Endothelial cell of umbilical vein (primary cell): ENCODE measurements around the gene SLC38A8. TPM values are rescaled to one million over a fixed set of nuclear protein-coding genes. Genes with fewer than 3 reads are reported as not detected.

Experiments used
- BruUV-seq: library from RNA; stranded (reverse); fragments of 400-500 nt; replicated peaks from 2 replicates; lab custom pipeline; 2021; lab: Mats Ljungman, UMichigan
- CTCF ChIA-PET: fragments of 300-600, 350-600 bp; sonication (Branson Sonifier 250); formaldehyde crosslinking; loops from one replicate; lab custom pipeline; 2021; ENCODE audit warnings: antibody characterized with exemption, inconsistent platforms; lab: Charles Lee
- POLR2A ChIA-PET: fragments of 300-600, 350-600 bp; sonication (Branson Sonifier 250); formaldehyde crosslinking; loops from one replicate; lab custom pipeline; 2021; ENCODE audit warnings: antibody characterized with exemption, inconsistent platforms; lab: Charles Lee
- DNase-seq: peaks from one replicate; pipeline ENCODE4 v3.0.0-alpha.2; 2011; ENCODE audit warnings: low read depth, low spot score
- FAIRE-seq: peaks from 2 replicates; lab custom pipeline; 2011; peaks lifted over from hg19 to GRCh38; lab: Jason Lieb, UNC
- H2AFZ ChIP-seq: 2 replicates; pipeline ENCODE4 v1.6.0; 2012; ENCODE audit warnings: low read depth, low read length, control low read depth, inconsistent platforms
- H3K27ac ChIP-seq: 2 replicates; pipeline ENCODE4 v1.5.1; 2011; ENCODE audit warnings: low read depth, mild to moderate bottlenecking, control low read depth, low read length, moderate library complexity; ENCODE audit not compliant: insufficient read depth
- H3K27me3 ChIP-seq, 2 experiments: 2 replicates each; pipeline versions ENCODE4 v1.6.0 to v1.6.1; 2011; ENCODE audit warnings: low read length in 2 of 2, mixed read lengths in 1 of 2; ENCODE audit not compliant: control insufficient read depth in 2 of 2, insufficient read depth in 2 of 2
- H3K36me3 ChIP-seq, 2 experiments: 2 replicates in 1 of 2; 3 replicates in 1 of 2; pipeline ENCODE4 v1.5.1; 2011; ENCODE audit warnings: low read length in 2 of 2, mild to moderate bottlenecking in 1 of 2, moderate library complexity in 1 of 2; ENCODE audit not compliant: control insufficient read depth in 2 of 2, insufficient read depth in 2 of 2; ENCODE audit errors: extremely low read depth in 1 of 2
- H3K4me1 ChIP-seq: 3 replicates; pipeline ENCODE4 v1.5.1; 2011; ENCODE audit warnings: mild to moderate bottlenecking, low read length; ENCODE audit not compliant: control insufficient read depth, insufficient read depth; ENCODE audit errors: extremely low read depth
- H3K4me2 ChIP-seq: 2 replicates; pipeline ENCODE4 v1.6.1; 2011; ENCODE audit warnings: low read length, control low read depth, mixed read lengths; ENCODE audit not compliant: insufficient read depth
- H3K4me3 ChIP-seq, 3 experiments: fragments of 200-600 bp in 1 of 3; sonication (generic), shearing (Covaris generic) in 1 of 3; replicated peaks in 1 of 3; 2 replicates each; pipeline ENCODE4 v1.5.1; 2011 to 2016; ENCODE audit warnings: control low read depth in 3 of 3, low read length in 3 of 3, mild to moderate bottlenecking in 2 of 3, inconsistent platforms in 1 of 3, low read depth in 1 of 3, moderate library complexity in 1 of 3; ENCODE audit not compliant: insufficient read depth in 1 of 3
- H3K79me2 ChIP-seq: 2 replicates; pipeline ENCODE4 v1.6.0; 2012; ENCODE audit warnings: low read length, inconsistent platforms; ENCODE audit not compliant: control insufficient read depth, insufficient read depth
- H3K9ac ChIP-seq: replicated peaks from 2 replicates; pipeline ENCODE3; 2011; ENCODE audit warnings: low read length, control low read depth; ENCODE audit not compliant: insufficient read depth; ENCODE audit errors: extremely low read depth
- H3K9me1 ChIP-seq: replicated peaks from 3 replicates; pipeline ENCODE4 v1.6.0; 2011; ENCODE audit warnings: mild to moderate bottlenecking, low read length; ENCODE audit not compliant: control insufficient read depth, insufficient read depth; ENCODE audit errors: extremely low read depth
- H3K9me3 ChIP-seq: replicated peaks from 2 replicates; pipeline ENCODE4 v1.5.1; 2012; ENCODE audit warnings: low read length, inconsistent platforms; ENCODE audit not compliant: control insufficient read depth, insufficient read depth
- H4K20me1 ChIP-seq: replicated peaks from 2 replicates; pipeline ENCODE3; 2011; ENCODE audit warnings: mild to moderate bottlenecking, low read length; ENCODE audit not compliant: control insufficient read depth, insufficient read depth; ENCODE audit errors: extremely low read depth
- CTCF ChIP-seq, 2 donors: IDR thresholded peaks; 1 replicate in 1 of 2; 2 replicates in 1 of 2; pipeline ENCODE4 v1.5.1; 2011; ENCODE audit warnings: low read length in 2 of 2, mild to moderate bottlenecking in 2 of 2, moderate library complexity in 2 of 2, control low read depth in 1 of 2, inconsistent platforms in 1 of 2, low read depth in 1 of 2; ENCODE audit not compliant: insufficient read depth in 1 of 2; ENCODE audit errors: extremely low read depth in 1 of 2
- EZH2 ChIP-seq: IDR thresholded peaks from 2 replicates; pipeline ENCODE4 v1.6.1; 2012; ENCODE audit warnings: borderline replicate concordance, low read depth, mild to moderate bottlenecking, moderate library complexity, low read length, inconsistent platforms; ENCODE audit not compliant: severe bottlenecking
- FOS ChIP-seq: IDR thresholded peaks from 2 replicates; pipeline ENCODE4 v1.6.1; 2011; ENCODE audit warnings: mild to moderate bottlenecking, low read length, moderate library complexity, borderline replicate concordance; ENCODE audit not compliant: insufficient read depth
- GATA2 ChIP-seq: IDR thresholded peaks from 2 replicates; pipeline ENCODE4 v1.7.0; 2011; ENCODE audit warnings: low read depth, mild to moderate bottlenecking, moderate library complexity, mixed read lengths, low read length; ENCODE audit not compliant: insufficient read length, insufficient read depth
- JUN ChIP-seq: IDR thresholded peaks from 2 replicates; pipeline ENCODE4 v1.6.1; 2011; ENCODE audit warnings: borderline replicate concordance, low read depth; ENCODE audit not compliant: insufficient read length, insufficient read depth
- MYC ChIP-seq: IDR thresholded peaks from one replicate; pipeline ENCODE4 v1.6.1; 2011; ENCODE audit warnings: mild to moderate bottlenecking, low read depth, low read length
- POLR2A ChIP-seq: IDR thresholded peaks from 2 replicates; pipeline ENCODE4 v1.6.1; 2012; ENCODE audit warnings: low read depth, mild to moderate bottlenecking, control low read depth, low read length
- POLR2AphosphoS5 ChIP-seq: IDR thresholded peaks from 2 replicates; pipeline ENCODE4 v1.6.1; 2012; ENCODE audit warnings: low read depth, mild to moderate bottlenecking, control low read depth, low read length, moderate library complexity; ENCODE audit not compliant: insufficient read depth
- dilution Hi-C: fragments of 300-500 bp; cut with MboI; formaldehyde crosslinking; loops from one replicate; pipeline ENCODE4 v1.15.0; 2019; ENCODE audit warnings: low sequenced_read_pairs; ENCODE audit not compliant: extremely low pct_ligation_motif_present
- intact Hi-C: fragments of 100-400 bp; cut with micrococcal nuclease; formaldehyde crosslinking; loops from one replicate; pipeline ENCODE4 v1.10.0; 2022
- polyA plus RNA-seq, 4 experiments: library from polyadenylated mRNA; depleted of rRNA in 3 of 4; stranded (reverse) in 3 of 4; unstranded in 1 of 4; fragments of >200 nt; gene quantifications; 2 replicates each; pipeline versions ENCODE4 v1.2.1 to v1.2.3, GENCODE V29; 2011 to 2012; ENCODE audit warnings: missing spikeins in 1 of 4
- total RNA-seq: library from RNA; stranded (reverse); gene quantifications from 2 replicates; pipeline ENCODE4 v1.2.3, GENCODE V29; 2021
- TF ChIP-seq, protein P1 (sequence below): IDR thresholded peaks from 2 replicates; pipeline ENCODE4 v1.6.1; 2011; ENCODE audit not compliant: insufficient read depth, insufficient read length

SLC38A8 gene
- total and polyA plus RNA-seq, 2 donors (not counting 3 experiments of a cell fraction or from before 2014, with no cell fraction given) = not detected

- ChIA-PET POLR2A (no interaction called here), CTCF (interaction anchor here (0.7 kb wide), 2 partner anchors 428 to 1368 kb away, joined by 3 to 4 read pairs; no protein-coding TSS in a partner anchor)
- Histone ChIP-seq H3K27me3 (peaks cover 0 to 1% of the 10 kb centered on the region in 2 experiments), H3K79me2 (no peaks in the 10 kb centered on the region), H3K4me2 (no peak overlapping the region), H3K9ac (no peak overlapping the region), H3K4me3 (no peak overlapping the region), H3K4me1 (no peaks in the 10 kb centered on the region), H4K20me1 (no peaks in the 10 kb centered on the region), H3K9me1 (no peaks in the 10 kb centered on the region), H3K36me3 (no peaks in the 10 kb centered on the region), H3K9me3 (no peaks in the 10 kb centered on the region), H2AFZ (no peak overlapping the region), H3K27ac (no peak overlapping the region)
- DNase-seq (no peak), FAIRE-seq (no peak)
- intact Hi-C loops (no loop called here), dilution Hi-C loops (no loop called here)
- no TSS peak for BruUV-seq
- TF ChIP-seq GATA2 = no peak
- TF ChIP-seq EZH2 = no peak
- TF ChIP-seq POLR2AphosphoS5 = no peak
- TF ChIP-seq FOS = no peak
- TF ChIP-seq, protein P1, sequence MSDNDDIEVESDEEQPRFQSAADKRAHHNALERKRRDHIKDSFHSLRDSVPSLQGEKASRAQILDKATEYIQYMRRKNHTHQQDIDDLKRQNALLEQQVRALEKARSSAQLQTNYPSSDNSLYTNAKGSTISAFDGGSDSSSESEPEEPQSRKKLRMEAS = no peak
- no peak for TF ChIP-seq JUN
- no peak for TF ChIP-seq MYC
- no peak for TF ChIP-seq CTCF (IDR thresholded peaks at IDR 0.05; ENCODE audit: extremely low read depth in 1 of 2, insufficient read depth in 1 of 2, low read depth in 1 of 2, low read length in 2 of 2)
- TF ChIP-seq POLR2A = no peak
These were observed 34.6 kb downstream of the SLC38A8 start for GRCh38 chr16:84007965-84008364.
